ENCODE results near the gene AQP12B. TPM values are rescaled to one million over a fixed set of nuclear protein-coding genes. Genes with fewer than 3 reads are reported as not detected.

AQP12B gene
- total and polyA plus RNA-seq, 4 donors = not detected

GRCh38 chr2:240708457-240708856 is 25.8 kb upstream of the AQP12B start:
- Histone ChIP-seq H3K9ac (ENCODE audit: low read depth in 1 of 2, low read length in 2 of 2) (no peak overlapping the region), H3K27me3 (ENCODE audit: control insufficient read depth in 4 of 4, insufficient read depth in 4 of 4, low read length in 3 of 4) (peaks cover 0 to 3% (median 0%) of the 10 kb centered on the region in 4 donors), H3K27ac (ENCODE audit: low read depth in 1 of 2, low read length in 2 of 2) (no peak overlapping the region), H3K36me3 (ENCODE audit: control insufficient read depth in 4 of 4, insufficient read depth in 3 of 4, low read depth in 1 of 4, low read length in 3 of 4) (no peaks in the 10 kb centered on the region), H3K9me3 (ENCODE audit: control insufficient read depth in 4 of 4, low read length in 3 of 4) (no peaks in the 10 kb centered on the region), H3K4me1 (ENCODE audit: control insufficient read depth in 4 of 4, insufficient read depth in 4 of 4, low read length in 3 of 4) (no peaks in the 10 kb centered on the region), H3K4me3 (ENCODE audit: low read depth in 1 of 3, low read length in 3 of 3) (no peak overlapping the region)
- no peak for DNase-seq (ENCODE audit: low spot score)
- TF ChIP-seq MAX (IDR thresholded peaks at IDR 0.05) (no peak), EGR1 (IDR thresholded peaks at IDR 0.05; ENCODE audit: low read depth in 2 of 2) (no peak), ZBTB33 (IDR thresholded peaks at IDR 0.05) (no peak), RXRA (IDR thresholded peaks at IDR 0.05) (no peak), CTCF (IDR thresholded peaks at IDR 0.05; ENCODE audit: low read depth, low read length, missing input control) (no peak), RAD21 (IDR thresholded peaks at IDR 0.05) (no peak), HNF4A (conservative IDR thresholded peaks at IDR 0.05) (no peak), JUND (IDR thresholded peaks at IDR 0.05) (no peak), YY1 (IDR thresholded peaks at IDR 0.05) (no peak), FOXA2 (IDR thresholded peaks at IDR 0.05) (no peak), FOXA1 (IDR thresholded peaks at IDR 0.05) (no peak)
- 75% methylated on average over 7 of the region's 7 CpGs for WGBS

GRCh38 chr2:240707821-240708220 is 25.1 kb upstream of the AQP12B start:
- no peaks in the 10 kb centered on the region for H3K36me3 ChIP-seq (ENCODE audit: control insufficient read depth in 4 of 4, insufficient read depth in 3 of 4, low read depth in 1 of 4, low read length in 3 of 4)
- H3K27ac ChIP-seq (ENCODE audit: low read depth in 1 of 2, low read length in 2 of 2) = no peak overlapping the region
- no peak for TF ChIP-seq SP1 (IDR thresholded peaks at IDR 0.05)
- no peak for TF ChIP-seq EGR1 (IDR thresholded peaks at IDR 0.05; ENCODE audit: low read depth in 2 of 2)
- TF ChIP-seq TAF1 (conservative IDR thresholded peaks at IDR 0.05) = no peak
- TF ChIP-seq FOXA2 (IDR thresholded peaks at IDR 0.05) = no peak
- TF ChIP-seq ZBTB33 (IDR thresholded peaks at IDR 0.05) = no peak
- TF ChIP-seq MAX (IDR thresholded peaks at IDR 0.05) = no peak
- no peaks in the 10 kb centered on the region for H3K9me3 ChIP-seq (ENCODE audit: control insufficient read depth in 4 of 4, low read length in 3 of 4)
- no peak overlapping the region for H3K4me3 ChIP-seq (ENCODE audit: low read depth in 1 of 3, low read length in 3 of 3)
- 67% methylated on average over 10 of the region's 10 CpGs for WGBS
- peaks cover 0 to 3% (median 0%) of the 10 kb centered on the region in 4 donors for H3K27me3 ChIP-seq (ENCODE audit: control insufficient read depth in 4 of 4, insufficient read depth in 4 of 4, low read length in 3 of 4)
- no peak for DNase-seq (ENCODE audit: low spot score)
- no peak overlapping the region for H3K9ac ChIP-seq (ENCODE audit: low read depth in 1 of 2, low read length in 2 of 2)
- H3K4me1 ChIP-seq (ENCODE audit: control insufficient read depth in 4 of 4, insufficient read depth in 4 of 4, low read length in 3 of 4) = no peaks in the 10 kb centered on the region

Data from liver (tissue), 9 donors.